Stimulated activated CD4-positive, alpha-beta T cell treated with anti-CD3 and anti-CD28 coated beads, Interleukin-2, amount 100 ng/mL, for 48 hours (primary cell): ENCODE results near the gene CIPC.

ENCODE experiments used
- DNase-seq, 2 donors: peaks; one replicate each; pipeline ENCODE4 v3.0.0-alpha.2; 2020

CIPC gene

GRCh38 chr14:77130386-77130785 lies 32.3 kb downstream of the CIPC start:
- no peak for DNase-seq

- no peak for DNase-seq
Observed at GRCh38 chr14:77131206-77131605, 33.1 kb downstream of the CIPC start.

- DNase-seq: no peak
Observed at GRCh38 chr14:77131871-77132486, 33.9 kb downstream of the CIPC start.

GRCh38 chr14:77133720-77134338 lies 35.8 kb downstream of the CIPC start:
- peak; percentile 55 to 58 for DNase-seq

GRCh38 chr14:77139022-77139421 lies 41.0 kb downstream of the CIPC start:
- DNase-seq: no peak

- peak; percentile 43 to 56 for DNase-seq
Observed at GRCh38 chr14:77139540-77140358, 41.7 kb downstream of the CIPC start.

- no peak for DNase-seq
Observed at GRCh38 chr14:77140359-77141213, 42.5 kb downstream of the CIPC start.

- DNase-seq: no peak
Observed at GRCh38 chr14:77141214-77142004, 43.4 kb downstream of the CIPC start, which contains the start of gene ZDHHC22. Gene ZDHHC22 (minus strand): TSS chr14:77141791. CDS start chr14:77139738, 2,053 bp downstream.

- DNase-seq: no peak
Observed at GRCh38 chr14:77142005-77142800, 44.1 kb downstream of the CIPC start.

GRCh38 chr14:77143071-77143470 lies 45.0 kb downstream of the CIPC start:
- DNase-seq: no peak

- no peak for DNase-seq
Observed at GRCh38 chr14:77144412-77145115, 46.5 kb downstream of the CIPC start.

- DNase-seq: no peak
Observed at GRCh38 chr14:77145975-77146740, 48.1 kb downstream of the CIPC start.

GRCh38 chr14:77148510-77149231 lies 50.6 kb downstream of the CIPC start:
- no peak for DNase-seq

GRCh38 chr14:77151245-77151644 lies 53.2 kb downstream of the CIPC start:
- peak in 1 of 2 donors; percentile 17 for DNase-seq

GRCh38 chr14:77151918-77152588 lies 54.0 kb downstream of the CIPC start:
- no peak for DNase-seq

- DNase-seq: no peak
Observed at GRCh38 chr14:77153802-77154201, 55.7 kb downstream of the CIPC start.

GRCh38 chr14:77154421-77154820 lies 56.4 kb downstream of the CIPC start:
- DNase-seq: no peak

GRCh38 chr14:77155083-77155482 lies 57.0 kb downstream of the CIPC start:
- no peak for DNase-seq
